ENCODE data around the gene AKR1D1.

- no peak for TF ChIP-seq SUZ12 (IDR thresholded peaks at IDR 0.05)
- TF ChIP-seq SP1 (IDR thresholded peaks at IDR 0.05), result no peak
- no peak for TF ChIP-seq FOXK2 (IDR thresholded peaks at IDR 0.05)
- TF ChIP-seq TARDBP (IDR thresholded peaks at IDR 0.05), result no peak
- TF ChIP-seq CTBP1 (IDR thresholded peaks at IDR 0.05; ENCODE audit: borderline replicate concordance), result no peak
- TF ChIP-seq ARNT (IDR thresholded peaks at IDR 0.05), result no peak
- TF ChIP-seq BHLHE40 (IDR thresholded peaks at IDR 0.05; ENCODE audit: borderline replicate concordance), result no peak
- no peak for TF ChIP-seq FOXA1 (IDR thresholded peaks at IDR 0.05)
- TF ChIP-seq FOXM1 (IDR thresholded peaks at IDR 0.05; ENCODE audit: borderline replicate concordance), result no peak
- TF ChIP-seq LEF1 (IDR thresholded peaks at IDR 0.05; ENCODE audit: borderline replicate concordance), result no peak
Measured at GRCh38 chr7:138066954-138067394, 9.3 kb upstream of the AKR1D1 start.
